BJ (cell line): Measurements from ENCODE around the gene EVX2. TPM values are rescaled to one million over a fixed set of nuclear protein-coding genes. Genes with fewer than 3 reads are reported as not detected.
A peak's percentile ranks its signal among the peaks of the same experiment; 100 is the strongest.

Experiments
- CTCF ChIA-PET: fragments of 350-600 bp; formaldehyde crosslinking; extraction: SDS; loops from one replicate; lab custom pipeline; 2021; ENCODE audit warnings: antibody characterized with exemption, inconsistent platforms; lab: Yijun Ruan, JAX
- POLR2A ChIA-PET: fragments of 300-600 bp; sonication (Branson Sonifier 250); formaldehyde crosslinking; extraction: SDS; loops from one replicate; lab custom pipeline; 2021; ENCODE audit warnings: antibody characterized with exemption; lab: Charles Lee
- DNase-seq: peaks from one replicate; pipeline ENCODE4 v3.0.0-alpha.2; 2011; ENCODE audit warnings: low read depth
- H3K27me3 ChIP-seq: 2 replicates; pipeline ENCODE4 v1.6.0; 2011; ENCODE audit warnings: low read length; ENCODE audit not compliant: control insufficient read depth, insufficient read depth
- H3K36me3 ChIP-seq: 2 replicates; pipeline ENCODE4 v1.5.1; 2011; ENCODE audit warnings: low read length; ENCODE audit not compliant: control insufficient read depth, insufficient read depth
- H3K4me3 ChIP-seq: 2 replicates; pipeline ENCODE4 v1.5.1; 2011; ENCODE audit warnings: low read depth, mild to moderate bottlenecking, control low read depth, low read length
- polyA plus RNA-seq: library from polyadenylated mRNA; depleted of rRNA; stranded (reverse); fragments of >200 nt; gene quantifications from 2 replicates; pipeline ENCODE4 v1.2.3, GENCODE V29; 2011
- TF ChIP-seq, protein P1 (sequence below): IDR thresholded peaks from 2 replicates; pipeline ENCODE4 v1.5.1; 2011; ENCODE audit warnings: low read depth, mild to moderate bottlenecking, control low read depth, inconsistent platforms, low read length, moderate library complexity; ENCODE audit not compliant: insufficient read depth

EVX2 gene
- polyA plus RNA-seq, 1 experiment, result not detected

DNA sequence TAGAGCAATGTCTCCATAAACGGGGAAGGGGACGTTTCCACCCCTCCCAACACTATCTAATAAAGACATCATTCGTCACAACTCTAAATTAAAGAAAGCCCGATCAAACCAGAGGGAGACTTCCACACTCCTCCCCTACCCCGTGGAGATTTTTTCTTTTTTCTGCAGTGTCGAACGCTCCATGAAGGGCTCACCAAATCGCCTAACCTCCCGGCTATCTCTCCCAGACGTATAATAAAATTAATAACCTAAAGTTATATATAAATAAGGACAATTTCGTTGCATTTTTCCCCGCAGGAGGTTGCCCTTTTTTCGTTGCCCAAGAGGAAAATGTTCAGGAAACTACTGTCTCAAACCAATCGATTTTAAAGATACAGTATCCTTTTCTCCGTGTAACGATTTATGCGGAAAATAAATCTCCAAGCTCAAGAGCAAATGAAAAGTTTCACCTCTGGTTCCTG lies 2.4 kb downstream of the EVX2 start:
- TF ChIP-seq, protein P1, sequence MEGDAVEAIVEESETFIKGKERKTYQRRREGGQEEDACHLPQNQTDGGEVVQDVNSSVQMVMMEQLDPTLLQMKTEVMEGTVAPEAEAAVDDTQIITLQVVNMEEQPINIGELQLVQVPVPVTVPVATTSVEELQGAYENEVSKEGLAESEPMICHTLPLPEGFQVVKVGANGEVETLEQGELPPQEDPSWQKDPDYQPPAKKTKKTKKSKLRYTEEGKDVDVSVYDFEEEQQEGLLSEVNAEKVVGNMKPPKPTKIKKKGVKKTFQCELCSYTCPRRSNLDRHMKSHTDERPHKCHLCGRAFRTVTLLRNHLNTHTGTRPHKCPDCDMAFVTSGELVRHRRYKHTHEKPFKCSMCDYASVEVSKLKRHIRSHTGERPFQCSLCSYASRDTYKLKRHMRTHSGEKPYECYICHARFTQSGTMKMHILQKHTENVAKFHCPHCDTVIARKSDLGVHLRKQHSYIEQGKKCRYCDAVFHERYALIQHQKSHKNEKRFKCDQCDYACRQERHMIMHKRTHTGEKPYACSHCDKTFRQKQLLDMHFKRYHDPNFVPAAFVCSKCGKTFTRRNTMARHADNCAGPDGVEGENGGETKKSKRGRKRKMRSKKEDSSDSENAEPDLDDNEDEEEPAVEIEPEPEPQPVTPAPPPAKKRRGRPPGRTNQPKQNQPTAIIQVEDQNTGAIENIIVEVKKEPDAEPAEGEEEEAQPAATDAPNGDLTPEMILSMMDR, result no peak
- no peak for DNase-seq
- ChIA-PET CTCF (interaction anchor here (0.6 to 4.9 kb wide), 11 partner anchors 15 to 712 kb away, joined by 3 to 75 read pairs (median 4); partner anchors contain the start of gene LNPK), POLR2A (no interaction called here)
- Histone ChIP-seq H3K36me3 (no peaks in the 10 kb centered on the region), H3K27me3 (peaks cover 59% of the 10 kb centered on the region), H3K4me3 (no peak overlapping the region)

GRCh38 chr2:176080540-176081375 lies 3.0 kb downstream of the EVX2 start:
- POLR2A ChIA-PET, result no interaction called here
- peaks cover 52% of the 10 kb centered on the region for H3K27me3 ChIP-seq
- peak overlapping the region; percentile 12; the same call in 1 of the 2 replicates for H3K4me3 ChIP-seq
- no peaks in the 10 kb centered on the region for H3K36me3 ChIP-seq
- CTCF ChIA-PET, result interaction anchor here (0.8 to 4.9 kb wide), 14 partner anchors 8 to 711 kb away, joined by 3 to 75 read pairs (median 4); partner anchors contain the start of gene LNPK
- no peak for DNase-seq
- TF ChIP-seq, protein P1, result no peak

DNA sequence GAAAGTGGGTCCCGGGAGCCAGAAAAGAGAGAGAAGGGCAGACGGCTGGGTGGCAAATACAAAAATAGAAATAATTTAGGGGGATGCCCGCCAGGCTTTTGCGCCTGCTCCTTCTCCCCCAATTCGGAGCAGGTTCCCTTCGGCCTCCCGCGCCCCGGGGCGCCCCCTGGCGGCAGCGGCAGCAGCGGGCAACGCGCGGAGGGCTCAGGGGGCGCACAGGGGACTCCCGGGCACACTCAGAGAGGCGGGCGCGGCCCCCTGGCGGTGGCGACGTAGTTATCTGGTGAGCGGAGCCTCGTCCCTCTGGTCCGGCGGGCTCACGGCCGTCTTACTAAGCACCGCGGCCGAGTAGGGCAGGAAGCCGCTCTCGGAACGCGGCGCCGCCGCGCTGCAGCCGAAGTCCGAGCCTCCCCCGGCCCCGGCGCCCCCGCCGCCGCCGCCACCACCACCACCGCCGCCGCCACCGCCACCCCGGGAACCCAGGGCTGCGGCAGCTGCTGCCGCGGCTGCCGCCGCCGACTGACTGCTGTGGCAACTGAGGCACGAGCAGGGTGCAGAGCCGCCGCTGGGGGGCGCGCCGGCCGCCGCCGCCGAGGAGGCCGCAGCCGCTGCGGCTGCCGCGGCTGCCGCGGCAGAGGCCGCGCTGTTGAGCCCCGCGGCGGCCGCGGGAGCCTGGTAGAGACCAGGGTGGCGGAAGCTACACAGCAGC lies 3.8 kb downstream of the EVX2 start:
- Histone ChIP-seq H3K27me3 (peaks cover 49% of the 10 kb centered on the region), H3K4me3 (peak overlapping the region; percentile 23), H3K36me3 (no peaks in the 10 kb centered on the region)
- ChIA-PET POLR2A (no interaction called here), CTCF (interaction anchor here (0.6 to 4.9 kb wide), 22 partner anchors 9 to 721 kb away, joined by 3 to 75 read pairs (median 4); partner anchors contain the start of gene LNPK)
- TF ChIP-seq, protein P1, result peak; percentile 63
- DNase-seq, result no peak

DNA sequence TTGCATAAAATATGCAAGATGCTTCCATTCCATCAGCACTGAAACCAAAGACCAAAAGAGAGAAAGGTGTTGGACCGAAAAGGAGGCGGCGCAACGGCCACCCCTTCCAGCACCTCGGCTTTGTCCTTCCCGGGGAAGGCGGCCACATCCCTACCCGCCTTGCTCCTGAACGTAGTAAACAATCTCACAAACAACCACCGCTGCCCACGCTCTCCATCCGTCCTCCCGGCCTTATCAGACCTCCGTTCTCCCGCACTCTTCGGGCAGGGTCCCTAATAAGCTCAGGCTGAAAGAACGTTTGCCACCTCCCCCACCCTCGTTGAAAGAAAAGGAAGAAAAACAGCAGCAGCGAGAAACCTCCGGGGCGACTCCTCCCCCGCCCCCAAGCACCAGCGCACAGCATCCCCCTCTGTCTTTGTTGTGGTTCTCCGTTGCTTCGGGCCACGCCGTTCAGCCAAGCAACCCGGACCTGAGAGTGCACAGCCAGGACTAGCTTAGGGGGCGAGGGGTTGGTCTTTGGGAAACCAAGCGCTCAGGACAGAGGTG lies 4.4 kb downstream of the EVX2 start:
- peaks cover 50% of the 10 kb centered on the region for H3K27me3 ChIP-seq
- no peaks in the 10 kb centered on the region for H3K36me3 ChIP-seq
- peak overlapping the region; percentile 3; the same call in 1 of the 2 replicates for H3K4me3 ChIP-seq
- CTCF ChIA-PET, result interaction anchor here (0.5 to 4.9 kb wide), 17 partner anchors 8 to 721 kb away, joined by 3 to 75 read pairs (median 4); no protein-coding TSS in a partner anchor
- no peak for DNase-seq
- POLR2A ChIA-PET, result no interaction called here
- TF ChIP-seq, protein P1, result no peak
